PC-3 (cell line): ENCODE results near the gene RNF113B. TPM values are rescaled to one million over a fixed set of nuclear protein-coding genes. Genes with fewer than 3 reads are reported as not detected.

Experiments
- ATAC-seq: fragments of 200-7000 bp; cut with Tn5 transposase; 2 replicates; pipeline ENCODE4 v1.9.1; 2020; ENCODE audit warnings: mild to moderate bottlenecking, moderate library complexity
- Bru-seq: library from RNA; stranded (reverse); fragments of 400-500 nt; gene quantifications from one replicate; lab custom pipeline; 2021; lab: Mats Ljungman, UMichigan
- BruChase-seq, 2 experiments: library from RNA; stranded (reverse); fragments of 400-500 nt; gene quantifications; one replicate each; lab custom pipeline; 2021; lab: Mats Ljungman, UMichigan
- BruUV-seq: library from RNA; stranded (reverse); fragments of 400-500 nt; replicated peaks from 2 replicates; lab custom pipeline; 2021; lab: Mats Ljungman, UMichigan
- CTCF ChIA-PET: fragments of 300-600 bp; sonication (Branson Sonifier 250); formaldehyde crosslinking; loops from one replicate; lab custom pipeline; 2022; ENCODE audit warnings: antibody characterized with exemption; lab: Charles Lee
- POLR2A ChIA-PET: fragments of 300-600 bp; sonication (Branson Sonifier 250); formaldehyde crosslinking; loops from one replicate; lab custom pipeline; 2022; ENCODE audit warnings: antibody characterized with exemption; ENCODE audit not compliant: unreplicated experiment; lab: Charles Lee
- DNase-seq: peaks from one replicate; pipeline ENCODE4 v3.0.0-alpha.2; 2015
- H2AFZ ChIP-seq: fragments of 300-600 bp; sonication (generic); 2 replicates; pipeline ENCODE4 v1.6.0; 2016; ENCODE audit warnings: antibody characterized with exemption, low read length
- H3F3A ChIP-seq: fragments of 300-600 bp; sonication (generic); one replicate; pipeline ENCODE4 v1.6.0; 2017; ENCODE audit warnings: antibody characterized with exemption, low read length, control low read depth, mild to moderate bottlenecking; ENCODE audit not compliant: unreplicated experiment
- H3K27ac ChIP-seq: fragments of 300-600 bp; sonication (generic); 2 replicates; pipeline ENCODE4 v1.5.1; 2016; ENCODE audit warnings: mild to moderate bottlenecking, low read length
- H3K27me3 ChIP-seq: fragments of 300-600 bp; sonication (generic); 2 replicates; pipeline ENCODE4 v1.6.1; 2016; ENCODE audit warnings: low read length, mixed read lengths
- H3K36me3 ChIP-seq: fragments of 300-600 bp; sonication (generic); 2 replicates; pipeline ENCODE4 v1.6.1; 2016; ENCODE audit warnings: low read depth, mixed run types, low read length, mixed read lengths
- H3K4me1 ChIP-seq: fragments of 300-600 bp; sonication (generic); 2 replicates; pipeline ENCODE4 v1.5.1; 2016; ENCODE audit warnings: low read length; ENCODE audit not compliant: insufficient read depth
- H3K4me2 ChIP-seq: fragments of 300-600 bp; sonication (generic); 2 replicates; pipeline ENCODE4 v1.6.0; 2016; ENCODE audit warnings: low read length
- H3K4me3 ChIP-seq: fragments of 300-600 bp; sonication (generic); 2 replicates; pipeline ENCODE4 v1.5.1; 2016; ENCODE audit warnings: mild to moderate bottlenecking, low read length, mixed read lengths
- H3K79me2 ChIP-seq: fragments of 300-600 bp; sonication (generic); 2 replicates; pipeline ENCODE4 v1.6.1; 2017; ENCODE audit warnings: low read length, mixed read lengths
- H3K9ac ChIP-seq: fragments of 300-600 bp; sonication (generic); 2 replicates; pipeline ENCODE4 v1.6.0; 2016; ENCODE audit warnings: mild to moderate bottlenecking, low read length
- H3K9me2 ChIP-seq: fragments of 300-600 bp; sonication (generic); replicated peaks from 2 replicates; pipeline ENCODE4 v1.6.1; 2016; ENCODE audit warnings: mixed run types, low read length, mixed read lengths
- H3K9me3 ChIP-seq: fragments of 300-600 bp; sonication (generic); 2 replicates; pipeline ENCODE4 v1.6.1; 2016; ENCODE audit warnings: low read length, mixed read lengths
- H4K20me1 ChIP-seq: fragments of 300-600 bp; sonication (generic); 2 replicates; pipeline ENCODE4 v1.6.1; 2016; ENCODE audit warnings: low read length, mixed read lengths
- CTCF ChIP-seq: fragments of 300-600 bp; sonication (generic); conservative IDR thresholded peaks from 2 replicates; pipeline ENCODE4 v1.5.1; 2017; ENCODE audit warnings: antibody characterized with exemption, low read depth, mild to moderate bottlenecking, low read length
- EZH2 ChIP-seq: fragments of 300-600 bp; sonication (generic); IDR thresholded peaks from one replicate; pipeline ENCODE4 v1.6.1; 2017; ENCODE audit warnings: antibody characterized with exemption, mild to moderate bottlenecking, low read length; ENCODE audit not compliant: unreplicated experiment
- EZH2phosphoT487 ChIP-seq: fragments of 300-600 bp; sonication (generic); IDR thresholded peaks from 2 replicates; pipeline ENCODE4 v1.6.1; 2018; ENCODE audit warnings: mild to moderate bottlenecking, antibody characterized with exemption, low read length, borderline replicate concordance
- intact Hi-C: fragments of 100-400 bp; cut with micrococcal nuclease; formaldehyde crosslinking; loops from 2 replicates; pipeline ENCODE4 v1.9.0; 2023
- long read RNA-seq: library from polyadenylated mRNA; unstranded; transcript quantifications from one replicate; pipeline ENCODE4 v2.0.0, GENCODE V29; 2021; ENCODE audit not compliant: unreplicated experiment
- total RNA-seq: library from RNA; depleted of rRNA; stranded (reverse); fragments of >200 nt; gene quantifications from 2 replicates; pipeline ENCODE4 v1.2.3, GENCODE V29; 2014; rRNA removed

RNF113B gene
- total RNA-seq = not detected in 2 replicates
- Bru-seq, nascent RNA = not detected
- BruChase-seq, experiment 1, labeled RNA remaining after a 6-hour chase = not detected
- BruChase-seq, experiment 2, labeled RNA remaining after a 2-hour chase = not detected
- long read RNA-seq = 0 reads

- DNase-seq = no peak
- POLR2A ChIA-PET = no interaction called here
- no TSS peak for BruUV-seq
- Histone ChIP-seq H3K4me2 (no peak within 1 kb of the TSS), H3K36me3 (no peaks in the 10 kb centered on the region), H3K79me2 (peaks cover 29% of the 10 kb centered on the region), H3K27me3 (no peaks in the 10 kb centered on the region), H3K4me1 (peaks cover 18% of the 10 kb centered on the region), H3K9ac (no peak within 1 kb of the TSS), H3K4me3 (no peak within 1 kb of the TSS), H2AFZ (no peak within 1 kb of the TSS), H4K20me1 (no peaks in the 10 kb centered on the region), H3K27ac (no peak within 1 kb of the TSS), H3K9me2 (no peaks in the 10 kb centered on the region), H3F3A (no peaks in the 10 kb centered on the region), H3K9me3 (no peaks in the 10 kb centered on the region)
- CTCF ChIA-PET = no interaction called here
- ATAC-seq = no peak
- intact Hi-C loops = no loop called here
- TF ChIP-seq EZH2phosphoT487 = no peak
- no peak for TF ChIP-seq CTCF
- TF ChIP-seq EZH2 = no peak
Measured at GRCh38 chr13:98176777-98177608, at the start of gene RNF113B. Gene RNF113B, minus strand, starts transcription at chr13:98177269. Its CDS starts 33 bp downstream, at chr13:98177236.

- peaks cover 16% of the 10 kb centered on the region for H3K4me1 ChIP-seq
- H2AFZ ChIP-seq = no peak overlapping the region
- H3K27me3 ChIP-seq = no peaks in the 10 kb centered on the region
- ATAC-seq (no peak), DNase-seq (no peak)
- H3K36me3 ChIP-seq = no peaks in the 10 kb centered on the region
- H3K4me3 ChIP-seq = no peak overlapping the region
- H3K4me2 ChIP-seq = no peak overlapping the region
- BruUV-seq = no TSS peak
- no peaks in the 10 kb centered on the region for H4K20me1 ChIP-seq
- TF ChIP-seq EZH2 (no peak), CTCF (no peak), EZH2phosphoT487 (no peak)
- no peak overlapping the region for H3K9ac ChIP-seq
- H3F3A ChIP-seq = no peaks in the 10 kb centered on the region
- H3K9me2 ChIP-seq = no peaks in the 10 kb centered on the region
- H3K27ac ChIP-seq = no peak overlapping the region
- CTCF ChIA-PET = no interaction called here
- no peaks in the 10 kb centered on the region for H3K9me3 ChIP-seq
- intact Hi-C loops = no loop called here
- POLR2A ChIA-PET = no interaction called here
- H3K79me2 ChIP-seq = no peaks in the 10 kb centered on the region
Measured at GRCh38 chr13:98226496-98226895, 49.4 kb upstream of the RNF113B start.
